ENCODE data around the gene ISLR.

DNA sequence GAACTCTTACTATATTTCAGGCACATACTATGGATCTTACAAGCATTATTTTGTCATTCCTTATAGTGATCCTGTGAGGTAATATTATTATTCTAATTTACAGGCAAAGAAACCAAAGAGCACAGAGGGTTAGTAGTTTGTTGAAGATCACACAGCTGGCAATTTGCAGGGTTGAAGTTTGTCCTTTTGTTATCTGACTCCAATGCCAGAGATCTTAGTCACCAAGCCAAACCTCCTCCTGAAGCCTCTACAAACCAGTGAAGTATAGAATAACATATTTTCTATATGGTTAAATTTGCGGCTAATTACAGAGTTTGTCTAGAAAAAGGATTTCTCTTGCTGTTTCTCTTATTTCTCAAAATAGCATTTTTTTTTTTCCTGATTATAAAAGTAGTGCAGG lies 31.9 kb upstream of the ISLR start:
- TF ChIP-seq, protein P1, sequence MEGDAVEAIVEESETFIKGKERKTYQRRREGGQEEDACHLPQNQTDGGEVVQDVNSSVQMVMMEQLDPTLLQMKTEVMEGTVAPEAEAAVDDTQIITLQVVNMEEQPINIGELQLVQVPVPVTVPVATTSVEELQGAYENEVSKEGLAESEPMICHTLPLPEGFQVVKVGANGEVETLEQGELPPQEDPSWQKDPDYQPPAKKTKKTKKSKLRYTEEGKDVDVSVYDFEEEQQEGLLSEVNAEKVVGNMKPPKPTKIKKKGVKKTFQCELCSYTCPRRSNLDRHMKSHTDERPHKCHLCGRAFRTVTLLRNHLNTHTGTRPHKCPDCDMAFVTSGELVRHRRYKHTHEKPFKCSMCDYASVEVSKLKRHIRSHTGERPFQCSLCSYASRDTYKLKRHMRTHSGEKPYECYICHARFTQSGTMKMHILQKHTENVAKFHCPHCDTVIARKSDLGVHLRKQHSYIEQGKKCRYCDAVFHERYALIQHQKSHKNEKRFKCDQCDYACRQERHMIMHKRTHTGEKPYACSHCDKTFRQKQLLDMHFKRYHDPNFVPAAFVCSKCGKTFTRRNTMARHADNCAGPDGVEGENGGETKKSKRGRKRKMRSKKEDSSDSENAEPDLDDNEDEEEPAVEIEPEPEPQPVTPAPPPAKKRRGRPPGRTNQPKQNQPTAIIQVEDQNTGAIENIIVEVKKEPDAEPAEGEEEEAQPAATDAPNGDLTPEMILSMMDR (IDR thresholded peaks at IDR 0.05 in 8 of 11, conservative IDR thresholded peaks at IDR 0.05 in 3 of 11): no peak
- TF ChIP-seq POLR2A (IDR thresholded peaks at IDR 0.05) (no peak), POLR2AphosphoS5 (IDR thresholded peaks at IDR 0.05) (no peak)
